Spleen (tissue), 7 donors: ENCODE measurements around the gene TBC1D30.

Source experiments
- POLR2A ChIP-seq, 3 donors: fragments of 450-650 bp; IDR thresholded peaks; one replicate each; pipeline ENCODE4 v1.5.1; 2017; ENCODE audit warnings: antibody characterized with exemption in 3 of 3, mild to moderate bottlenecking in 1 of 3
- TF ChIP-seq, protein P1 (sequence below), 11 experiments: fragments of 200-600 bp in 7 of 11; fragments of 450-650 bp in 4 of 11; sonication (generic) in 4 of 11; IDR thresholded peaks in 8 of 11; conservative IDR thresholded peaks in 3 of 11; 1 replicate in 7 of 11; 2 replicates in 4 of 11; pipeline versions ENCODE4 v1.4.0 to v1.8.0; 2016 to 2021; ENCODE audit warnings: antibody characterized with exemption in 11 of 11, inconsistent platforms in 4 of 11, mild to moderate bottlenecking in 1 of 11
- donor health status: DM: no; HTN: no; CAD: no; lungs with moderate emphysema.
- donor health status: DM: no; HTN: no; CAD: no.
- donor health status: DM: no; HTN: no; CAD: no.

DNA sequence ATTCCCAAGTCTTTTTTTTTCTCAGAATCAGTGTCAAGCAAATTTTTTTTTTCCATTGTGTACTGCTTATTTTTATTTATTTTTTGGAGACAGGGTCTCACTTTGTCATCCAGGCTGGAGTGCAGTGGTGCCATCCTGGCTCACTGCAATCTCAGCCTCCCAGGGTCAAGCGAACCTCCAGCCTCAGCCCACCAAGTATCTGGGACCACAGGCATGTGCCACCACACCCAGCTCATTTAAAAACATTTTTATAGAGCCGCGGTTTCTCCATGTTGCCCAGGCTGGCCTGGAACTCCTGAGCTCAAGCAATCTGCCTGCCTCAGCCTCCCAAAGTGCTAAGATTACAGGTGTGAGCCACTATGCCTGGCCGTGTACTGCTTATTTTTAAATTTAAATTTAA lies 68.1 kb downstream of the TBC1D30 start:
- TF ChIP-seq, protein P1, sequence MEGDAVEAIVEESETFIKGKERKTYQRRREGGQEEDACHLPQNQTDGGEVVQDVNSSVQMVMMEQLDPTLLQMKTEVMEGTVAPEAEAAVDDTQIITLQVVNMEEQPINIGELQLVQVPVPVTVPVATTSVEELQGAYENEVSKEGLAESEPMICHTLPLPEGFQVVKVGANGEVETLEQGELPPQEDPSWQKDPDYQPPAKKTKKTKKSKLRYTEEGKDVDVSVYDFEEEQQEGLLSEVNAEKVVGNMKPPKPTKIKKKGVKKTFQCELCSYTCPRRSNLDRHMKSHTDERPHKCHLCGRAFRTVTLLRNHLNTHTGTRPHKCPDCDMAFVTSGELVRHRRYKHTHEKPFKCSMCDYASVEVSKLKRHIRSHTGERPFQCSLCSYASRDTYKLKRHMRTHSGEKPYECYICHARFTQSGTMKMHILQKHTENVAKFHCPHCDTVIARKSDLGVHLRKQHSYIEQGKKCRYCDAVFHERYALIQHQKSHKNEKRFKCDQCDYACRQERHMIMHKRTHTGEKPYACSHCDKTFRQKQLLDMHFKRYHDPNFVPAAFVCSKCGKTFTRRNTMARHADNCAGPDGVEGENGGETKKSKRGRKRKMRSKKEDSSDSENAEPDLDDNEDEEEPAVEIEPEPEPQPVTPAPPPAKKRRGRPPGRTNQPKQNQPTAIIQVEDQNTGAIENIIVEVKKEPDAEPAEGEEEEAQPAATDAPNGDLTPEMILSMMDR (IDR thresholded peaks at IDR 0.05 in 8 of 11, conservative IDR thresholded peaks at IDR 0.05 in 3 of 11), result no peak
- TF ChIP-seq POLR2A (IDR thresholded peaks at IDR 0.05), result no peak
